Gastrocnemius medialis (tissue), 4 donors: Measurements from ENCODE around the gene DUSP22. TPM values are rescaled to one million over a fixed set of nuclear protein-coding genes. Genes with fewer than 3 reads are reported as not detected.

Source experiments
- ATAC-seq, 2 donors: fragments of 150-250 bp; one replicate each; pipeline ENCODE4 v1.9.1; 2016
- DNase-seq, 2 donors: peaks; one replicate each; pipeline ENCODE4 v3.0.0-alpha.2; 2019
- H3K27ac ChIP-seq, 4 donors: fragments of 200-600 bp; sonication (generic); 1 replicate in 1 of 4; 2 replicates in 3 of 4; pipeline ENCODE4 v1.5.1; 2016 to 2018; ENCODE audit warnings: mild to moderate bottlenecking in 2 of 4, moderate library complexity in 1 of 4
- H3K27me3 ChIP-seq, 3 donors: fragments of 200-600 bp; sonication (generic) in 2 of 3; 1 replicate in 1 of 3; 2 replicates in 2 of 3; pipeline versions ENCODE4 v1.5.1 to v1.6.0; 2016 to 2019; ENCODE audit warnings: mild to moderate bottlenecking in 1 of 3, moderate library complexity in 1 of 3
- H3K36me3 ChIP-seq, 2 donors: fragments of 200-600 bp; sonication (generic) in 1 of 2; one replicate each; pipeline ENCODE4 v1.5.1; 2017 to 2018
- H3K4me1 ChIP-seq, 2 donors: fragments of 200-600 bp; sonication (generic) in 1 of 2; one replicate each; pipeline ENCODE4 v1.5.1; 2016 to 2017; ENCODE audit warnings: mild to moderate bottlenecking in 2 of 2
- H3K4me3 ChIP-seq, 4 donors: fragments of 200-600 bp; sonication (generic) in 3 of 4; 1 replicate in 1 of 4; 2 replicates in 3 of 4; pipeline ENCODE4 v1.5.1; 2016 to 2019; ENCODE audit warnings: mild to moderate bottlenecking in 2 of 4
- H3K9me3 ChIP-seq, 3 donors: fragments of 200-600 bp; sonication (generic) in 2 of 3; 1 replicate in 1 of 3; 2 replicates in 2 of 3; pipeline ENCODE4 v1.5.1; 2016 to 2019
- CTCF ChIP-seq, 5 experiments: fragments of 450-650 bp in 3 of 5; fragments of 200-600 bp in 2 of 5; sonication (generic) in 2 of 5; IDR thresholded peaks in 4 of 5; conservative IDR thresholded peaks in 1 of 5; 1 replicate in 4 of 5; 2 replicates in 1 of 5; pipeline ENCODE4 v1.5.1; 2016 to 2019; ENCODE audit warnings: antibody characterized with exemption in 5 of 5, mild to moderate bottlenecking in 3 of 5, moderate library complexity in 3 of 5
- POLR2A ChIP-seq, 2 donors: fragments of 450-650 bp; IDR thresholded peaks; one replicate each; pipeline ENCODE4 v1.6.1; 2017; ENCODE audit warnings: antibody characterized with exemption in 2 of 2, mild to moderate bottlenecking in 2 of 2, moderate library complexity in 2 of 2
- in situ Hi-C, 4 donors: fragments of 200-750 bp; cut with MboI; loops; one replicate each; pipeline versions ENCODE4 v1.15.0 to v1.8.0; 2017; ENCODE audit warnings: low sequenced_read_pairs in 4 of 4
- intact Hi-C: fragments of 100-400 bp; cut with DNase I; formaldehyde crosslinking; loops from one replicate; pipeline ENCODE4 v1.15.1; 2023; ENCODE audit warnings: low total_unique reads
- total RNA-seq, 4 donors: library from RNA; depleted of rRNA; stranded (reverse); fragments of >200 nt; gene quantifications; one replicate each; pipeline versions ENCODE4 v1.1.0 to v1.2.3, GENCODE V29; 2016

Gene DUSP22
- total RNA-seq, 4 donors from 2014 or later = 53.4 to 70.7 (median 61.3) TPM

- Histone ChIP-seq H3K4me1 (no peaks in the 10 kb centered on the region), H3K9me3 (no peaks in the 10 kb centered on the region), H3K27me3 (peaks cover 26 to 49% (median 37%) of the 10 kb centered on the region in 3 donors), H3K4me3 (no peak overlapping the region), H3K36me3 (no peaks in the 10 kb centered on the region), H3K27ac (no peak overlapping the region)
- intact Hi-C loops (no loop called here), in situ Hi-C loops (no loop called here)
- ATAC-seq (no peak), DNase-seq (no peak)
- no peak for TF ChIP-seq POLR2A (IDR thresholded peaks at IDR 0.05)
- no peak for TF ChIP-seq CTCF (IDR thresholded peaks at IDR 0.05 in 4 of 5, conservative IDR thresholded peaks at IDR 0.05 in 1 of 5)
These were observed 106.3 kb downstream of the DUSP22 start for GRCh38 chr6:398558-399078.

- no peak overlapping the region for H3K4me3 ChIP-seq
- H3K27me3 ChIP-seq = peaks cover 14 to 35% (median 24%) of the 10 kb centered on the region in 3 donors
- H3K9me3 ChIP-seq = no peaks in the 10 kb centered on the region
- in situ Hi-C loops (no loop called here), intact Hi-C loops (no loop called here)
- no peaks in the 10 kb centered on the region for H3K36me3 ChIP-seq
- H3K4me1 ChIP-seq = no peaks in the 10 kb centered on the region
- DNase-seq (no peak), ATAC-seq (no peak)
- no peak overlapping the region for H3K27ac ChIP-seq
- no peak for TF ChIP-seq POLR2A (IDR thresholded peaks at IDR 0.05)
- no peak for TF ChIP-seq CTCF (IDR thresholded peaks at IDR 0.05 in 4 of 5, conservative IDR thresholded peaks at IDR 0.05 in 1 of 5)
These were observed 107.7 kb downstream of the DUSP22 start for GRCh38 chr6:399785-400534.

GRCh38 chr6:400815-401214, 108.5 kb downstream of the DUSP22 start:
- ATAC-seq (no peak), DNase-seq (no peak)
- H3K27me3 ChIP-seq = peaks cover 8 to 28% (median 21%) of the 10 kb centered on the region in 3 donors
- in situ Hi-C loops = no loop called here
- H3K36me3 ChIP-seq = no peaks in the 10 kb centered on the region
- no peak overlapping the region for H3K27ac ChIP-seq
- H3K9me3 ChIP-seq = no peaks in the 10 kb centered on the region
- intact Hi-C loops = no loop called here
- H3K4me3 ChIP-seq = no peak overlapping the region
- TF ChIP-seq CTCF (IDR thresholded peaks at IDR 0.05 in 4 of 5, conservative IDR thresholded peaks at IDR 0.05 in 1 of 5) (no peak), POLR2A (IDR thresholded peaks at IDR 0.05) (no peak)
- H3K4me1 ChIP-seq = no peaks in the 10 kb centered on the region

Other genes with a start within 250 kb of the DUSP22 start
- gene IRF4, start 99.3 kb downstream of the DUSP22 start, total RNA-seq = under 1 TPM in 3 of 4 donors, not detected in 1; 0.26 to 0.56 (median 0.31) TPM